GM12875 (cell line): ENCODE data around the gene SYPL2.
"Not testable (repeated sequence)": the region's sequence is repeated elsewhere in the genome, so short reads cannot be mapped to it uniquely, and the experiment has no call there.

Experiments
- H3K4me3 ChIP-seq: one replicate; pipeline ENCODE4 v1.5.1; 2011; ENCODE audit warnings: low read depth, low read length, control low read depth
- TF ChIP-seq, protein P1 (sequence below): IDR thresholded peaks from 2 replicates; pipeline ENCODE4 v1.5.1; 2011; ENCODE audit warnings: low read depth, mild to moderate bottlenecking, control low read depth, inconsistent platforms, low read length, moderate library complexity, borderline replicate concordance; ENCODE audit not compliant: insufficient read depth

SYPL2 gene

DNA sequence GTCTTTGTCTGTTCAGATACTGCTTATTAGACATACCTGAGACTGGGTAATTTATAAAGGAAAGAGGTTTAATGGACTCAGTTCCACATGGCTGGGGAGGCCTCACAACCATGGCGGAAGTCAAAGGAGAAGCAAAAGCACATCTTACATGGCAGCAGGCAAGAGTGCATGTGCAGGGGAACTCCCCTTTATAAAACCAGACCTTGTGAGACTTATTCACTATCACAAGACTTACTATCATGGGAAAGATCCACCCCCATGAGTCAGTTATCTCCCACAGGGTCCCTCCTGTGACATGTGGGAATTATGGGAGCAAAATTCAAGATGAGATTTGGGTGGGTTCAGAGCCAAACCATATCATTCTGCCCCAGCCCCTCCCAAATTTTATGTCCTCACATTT lies 33.0 kb upstream of the SYPL2 start:
- TF ChIP-seq, protein P1, sequence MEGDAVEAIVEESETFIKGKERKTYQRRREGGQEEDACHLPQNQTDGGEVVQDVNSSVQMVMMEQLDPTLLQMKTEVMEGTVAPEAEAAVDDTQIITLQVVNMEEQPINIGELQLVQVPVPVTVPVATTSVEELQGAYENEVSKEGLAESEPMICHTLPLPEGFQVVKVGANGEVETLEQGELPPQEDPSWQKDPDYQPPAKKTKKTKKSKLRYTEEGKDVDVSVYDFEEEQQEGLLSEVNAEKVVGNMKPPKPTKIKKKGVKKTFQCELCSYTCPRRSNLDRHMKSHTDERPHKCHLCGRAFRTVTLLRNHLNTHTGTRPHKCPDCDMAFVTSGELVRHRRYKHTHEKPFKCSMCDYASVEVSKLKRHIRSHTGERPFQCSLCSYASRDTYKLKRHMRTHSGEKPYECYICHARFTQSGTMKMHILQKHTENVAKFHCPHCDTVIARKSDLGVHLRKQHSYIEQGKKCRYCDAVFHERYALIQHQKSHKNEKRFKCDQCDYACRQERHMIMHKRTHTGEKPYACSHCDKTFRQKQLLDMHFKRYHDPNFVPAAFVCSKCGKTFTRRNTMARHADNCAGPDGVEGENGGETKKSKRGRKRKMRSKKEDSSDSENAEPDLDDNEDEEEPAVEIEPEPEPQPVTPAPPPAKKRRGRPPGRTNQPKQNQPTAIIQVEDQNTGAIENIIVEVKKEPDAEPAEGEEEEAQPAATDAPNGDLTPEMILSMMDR = no peak
- no peak overlapping the region for H3K4me3 ChIP-seq

DNA sequence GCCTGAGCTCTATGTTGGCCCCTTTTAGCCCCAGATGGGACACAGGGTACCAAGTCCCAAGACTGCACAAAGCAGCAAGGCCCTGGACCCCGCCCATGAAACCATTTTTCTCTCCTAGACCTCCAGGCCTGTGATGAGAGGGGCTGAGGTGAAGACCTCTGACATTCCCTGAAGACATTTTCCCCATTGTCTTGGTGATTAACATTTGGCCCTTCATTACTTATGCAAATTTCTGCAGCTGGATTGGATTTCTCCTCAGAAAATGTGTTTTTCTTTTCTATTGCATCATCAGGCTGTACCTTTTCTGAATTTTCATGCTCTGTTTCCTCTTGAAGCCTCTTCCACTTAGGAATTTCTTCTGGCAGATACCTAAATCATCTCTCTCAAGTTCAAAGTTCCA lies 31.9 kb upstream of the SYPL2 start:
- TF ChIP-seq, protein P1 = no peak
- no peak overlapping the region for H3K4me3 ChIP-seq

DNA sequence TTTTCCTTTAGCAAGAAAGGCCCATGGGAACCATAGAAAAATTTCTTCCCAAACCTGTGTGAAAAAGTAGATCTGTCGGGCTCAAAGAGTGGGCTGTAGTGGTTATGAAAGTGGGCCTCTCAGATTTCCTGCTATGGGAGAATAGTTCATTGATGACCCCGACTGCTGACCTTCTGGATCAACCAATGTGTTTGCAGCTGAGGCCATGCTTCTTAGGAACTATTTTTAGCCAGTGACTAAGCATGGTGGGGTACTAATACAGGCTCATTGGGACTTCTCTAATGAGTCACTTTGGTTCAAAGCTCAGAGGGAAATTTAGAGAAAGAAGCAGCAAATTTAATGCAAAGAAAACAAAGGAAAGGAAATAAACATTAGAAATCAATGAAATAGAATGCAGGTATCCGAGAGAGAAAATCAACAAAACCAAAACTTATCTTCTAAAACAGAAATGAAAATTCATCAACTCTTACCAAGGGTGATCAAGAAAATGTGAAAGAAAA lies 27.5 kb upstream of the SYPL2 start:
- H3K4me3 ChIP-seq = no peak overlapping the region
- TF ChIP-seq, protein P1 = no peak

DNA sequence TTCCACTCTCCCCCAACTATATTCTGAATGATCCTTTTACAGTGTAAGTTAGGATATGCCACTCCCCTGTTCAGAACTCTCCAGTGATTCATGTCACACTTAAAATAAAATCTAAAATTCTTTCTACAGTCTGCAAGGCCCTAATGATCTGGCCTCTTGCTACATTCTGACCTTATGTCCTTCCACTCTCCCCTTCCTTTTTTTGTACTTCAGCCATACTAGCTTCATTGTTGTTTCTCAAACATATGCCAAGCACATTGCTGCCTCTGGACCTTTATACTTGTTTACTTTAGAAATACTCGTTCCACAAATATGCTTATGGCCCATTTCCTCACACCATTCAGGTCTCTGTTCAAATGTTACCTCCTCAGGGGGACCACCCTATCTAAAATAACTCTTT lies 25.3 kb upstream of the SYPL2 start:
- TF ChIP-seq, protein P1 = no peak
- no peak overlapping the region for H3K4me3 ChIP-seq

DNA sequence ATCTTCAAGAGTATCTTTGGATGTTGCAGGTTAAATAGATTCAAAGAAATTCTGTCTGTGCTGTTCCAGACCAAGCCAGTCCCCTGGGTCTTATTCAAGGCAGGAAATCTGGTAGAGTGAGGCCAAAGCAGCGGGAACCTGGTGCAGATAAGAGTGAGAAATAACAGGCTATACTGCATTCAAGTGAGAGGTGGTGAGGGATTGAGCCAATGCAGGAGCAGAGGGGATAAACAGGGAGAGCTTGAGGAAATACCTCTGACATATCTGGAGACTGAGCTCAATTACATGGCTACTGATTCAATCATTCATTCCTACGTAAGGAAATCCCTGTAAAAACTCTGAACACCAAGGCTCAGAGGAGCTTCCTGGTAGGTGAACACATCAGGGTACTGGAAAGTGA lies 22.9 kb upstream of the SYPL2 start:
- no peak overlapping the region for H3K4me3 ChIP-seq
- TF ChIP-seq, protein P1 = no peak

DNA sequence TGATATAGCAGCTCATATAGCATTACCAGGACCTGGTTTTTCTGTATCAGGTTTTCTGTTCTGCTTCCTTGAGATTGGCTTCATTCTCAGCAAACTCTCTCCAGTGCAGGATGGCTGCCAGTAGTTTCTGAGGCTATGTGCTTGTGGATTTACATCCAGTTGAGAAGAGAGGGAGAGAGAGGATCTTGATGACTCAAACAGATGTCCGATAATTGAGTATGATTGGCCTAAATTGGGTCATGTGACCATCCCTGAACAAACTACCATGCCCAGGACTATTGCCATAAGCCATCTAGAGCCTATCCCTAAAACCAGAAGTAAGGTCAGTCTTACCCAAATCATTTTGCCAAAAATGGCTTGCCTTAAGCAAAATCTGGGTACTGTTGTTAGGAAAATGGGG lies 22.0 kb upstream of the SYPL2 start:
- no peak overlapping the region for H3K4me3 ChIP-seq
- TF ChIP-seq, protein P1 = no peak

DNA sequence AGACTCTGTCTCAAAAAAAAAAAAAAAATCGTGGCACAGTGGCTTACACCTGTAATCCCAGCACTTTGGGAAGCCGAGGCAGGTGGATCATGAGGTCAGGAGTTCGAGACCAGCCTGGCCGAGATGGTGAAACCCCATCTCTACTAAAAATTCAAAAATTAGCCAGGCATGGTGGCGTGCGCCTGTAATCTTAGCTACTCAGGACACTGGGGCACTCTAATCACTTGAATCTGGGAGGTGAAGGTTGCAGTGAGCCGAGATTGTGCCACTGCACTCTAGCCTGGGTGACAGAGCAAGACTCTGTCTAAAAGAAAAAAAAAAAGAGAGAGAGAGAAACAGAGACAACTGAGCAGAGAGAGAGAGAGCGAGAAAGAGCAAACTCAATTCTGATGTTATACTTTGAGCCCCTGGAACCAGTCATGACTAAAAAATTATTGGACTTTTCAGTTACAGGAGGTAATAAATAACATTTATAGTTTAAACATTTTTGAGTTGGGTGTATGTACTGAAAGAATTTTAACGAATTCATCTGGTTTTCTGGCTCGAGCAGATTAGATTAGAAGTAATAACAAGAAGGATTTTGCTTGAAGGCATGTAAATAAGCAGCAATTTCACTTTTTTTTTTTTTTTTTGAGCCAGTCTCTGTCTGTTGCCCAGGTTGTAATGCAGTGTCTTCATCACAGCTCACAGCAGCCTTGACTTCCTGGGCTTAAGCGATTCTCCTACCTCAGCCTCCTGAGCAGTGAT lies 20.2 kb upstream of the SYPL2 start:
- H3K4me3 ChIP-seq = not testable (repeated sequence)
